Measurements from ENCODE around the gene IRF2BP2. TPM values are rescaled to one million over a fixed set of nuclear protein-coding genes. Genes with fewer than 3 reads are reported as not detected.

The IRF2BP2 gene
- polyA plus RNA-seq, 1 experiment: 20.7 TPM

- TF ChIP-seq CTCF (IDR thresholded peaks at IDR 0.05; ENCODE audit: insufficient read depth, low read depth, low read length): no peak
- CTCF ChIA-PET: interaction anchor here (0.6 to 0.8 kb wide), 2 partner anchors 15 to 54 kb away, joined by 3 to 4 read pairs; no protein-coding TSS in a partner anchor
- DNase-seq (ENCODE audit: low read depth): no peak
- Histone ChIP-seq H3K4me3 (ENCODE audit: low read depth, low read length) (no peak overlapping the region), H3K36me3 (ENCODE audit: control insufficient read depth, insufficient read depth, low read length) (no peaks in the 10 kb centered on the region), H3K27me3 (ENCODE audit: control insufficient read depth, insufficient read depth, low read length) (no peaks in the 10 kb centered on the region)
- POLR2A ChIA-PET: no interaction called here
Measured at GRCh38 chr1:234582681-234583301, 27.2 kb downstream of the IRF2BP2 start.

GRCh38 chr1:234582186-234582585 lies 27.8 kb downstream of the IRF2BP2 start:
- Histone ChIP-seq H3K36me3 (ENCODE audit: control insufficient read depth, insufficient read depth, low read length) (no peaks in the 10 kb centered on the region), H3K4me3 (ENCODE audit: low read depth, low read length) (no peak overlapping the region), H3K27me3 (ENCODE audit: control insufficient read depth, insufficient read depth, low read length) (no peaks in the 10 kb centered on the region)
- ChIA-PET CTCF (interaction anchor here (0.6 kb wide), 1 partner anchor 53 kb away, joined by 3 read pairs; no protein-coding TSS in a partner anchor), POLR2A (no interaction called here)
- no peak for TF ChIP-seq CTCF (IDR thresholded peaks at IDR 0.05; ENCODE audit: insufficient read depth, low read depth, low read length)
- DNase-seq (ENCODE audit: low read depth): no peak

GRCh38 chr1:234581063-234581714 lies 28.8 kb downstream of the IRF2BP2 start:
- no peaks in the 10 kb centered on the region for H3K36me3 ChIP-seq (ENCODE audit: control insufficient read depth, insufficient read depth, low read length)
- POLR2A ChIA-PET: no interaction called here
- CTCF ChIA-PET: no interaction called here
- H3K27me3 ChIP-seq (ENCODE audit: control insufficient read depth, insufficient read depth, low read length): no peaks in the 10 kb centered on the region
- TF ChIP-seq CTCF (IDR thresholded peaks at IDR 0.05; ENCODE audit: insufficient read depth, low read depth, low read length): no peak
- DNase-seq (ENCODE audit: low read depth): no peak
- no peak overlapping the region for H3K4me3 ChIP-seq (ENCODE audit: low read depth, low read length)

- ChIA-PET CTCF (no interaction called here), POLR2A (no interaction called here)
- Histone ChIP-seq H3K4me3 (ENCODE audit: low read depth, low read length) (no peak overlapping the region), H3K27me3 (ENCODE audit: control insufficient read depth, insufficient read depth, low read length) (no peaks in the 10 kb centered on the region), H3K36me3 (ENCODE audit: control insufficient read depth, insufficient read depth, low read length) (no peaks in the 10 kb centered on the region)
- DNase-seq (ENCODE audit: low read depth): no peak
- no peak for TF ChIP-seq CTCF (IDR thresholded peaks at IDR 0.05; ENCODE audit: insufficient read depth, low read depth, low read length)
Measured at GRCh38 chr1:234579967-234580366, 30.0 kb downstream of the IRF2BP2 start.

GRCh38 chr1:234578735-234579134 lies 31.2 kb downstream of the IRF2BP2 start:
- H3K36me3 ChIP-seq (ENCODE audit: control insufficient read depth, insufficient read depth, low read length): no peaks in the 10 kb centered on the region
- no peaks in the 10 kb centered on the region for H3K27me3 ChIP-seq (ENCODE audit: control insufficient read depth, insufficient read depth, low read length)
- no peak for DNase-seq (ENCODE audit: low read depth)
- H3K4me3 ChIP-seq (ENCODE audit: low read depth, low read length): no peak overlapping the region
- ChIA-PET POLR2A (no interaction called here), CTCF (interaction anchor here (0.9 kb wide), 1 partner anchor 8 kb away, joined by 6 read pairs; no protein-coding TSS in a partner anchor)
- TF ChIP-seq CTCF (IDR thresholded peaks at IDR 0.05; ENCODE audit: insufficient read depth, low read depth, low read length): no peak

All from BJ (cell line).